K562 (cell line): ENCODE results near the gene SOX15. TPM values are rescaled to one million over a fixed set of nuclear protein-coding genes. Genes with fewer than 3 reads are reported as not detected.

Experiments
- ATF3 ChIP-seq, 2 experiments: fragments of 450-650 bp in 1 of 2; sonication (generic) in 1 of 2; formaldehyde crosslinking in 1 of 2; IDR thresholded peaks in 1 of 2; conservative IDR thresholded peaks in 1 of 2; 2 replicates each; pipeline versions ENCODE4 v1.6.1 to v1.8.1; 2016 to 2023; ENCODE audit warnings: mild to moderate bottlenecking in 2 of 2, moderate library complexity in 2 of 2, inconsistent platforms in 1 of 2, missing genetic modification reagents in 1 of 2
- CBX1 ChIP-seq: sonication (generic); IDR thresholded peaks from 2 replicates; pipeline ENCODE4 v1.6.1; 2016; ENCODE audit warnings: antibody characterized with exemption, low read depth, mild to moderate bottlenecking
- CHD4 ChIP-seq: fragments of 200-600 bp; sonication (generic); IDR thresholded peaks from 3 replicates; pipeline ENCODE4 v1.6.1; 2012; ENCODE audit warnings: low read depth, mild to moderate bottlenecking, mixed read lengths, low read length, inconsistent platforms; ENCODE audit not compliant: insufficient read depth, insufficient replicate concordance, poor library complexity, severe bottlenecking
- DDX20 ChIP-seq: fragments of 450-650 bp; IDR thresholded peaks from 2 replicates; pipeline ENCODE4 v1.6.1; 2016; ENCODE audit warnings: missing genetic modification characterization, low read depth, mild to moderate bottlenecking, missing compliant biosample characterization, moderate library complexity
- EP400 ChIP-seq: fragments of 450-650 bp; IDR thresholded peaks from 2 replicates; pipeline ENCODE4 v1.6.1; 2017; ENCODE audit warnings: antibody characterized with exemption, mild to moderate bottlenecking, moderate library complexity
- ESRRB ChIP-seq: fragments of 250-450 bp; sonication (Bioruptor Pico); IDR thresholded peaks from 2 replicates; pipeline ENCODE4 v1.5.0; 2020; ENCODE audit warnings: mild to moderate bottlenecking, moderate library complexity, borderline replicate concordance
- HNRNPLL ChIP-seq: fragments of 200-400 bp; formaldehyde crosslinking; IDR thresholded peaks from 2 replicates; pipeline ENCODE4 v1.6.1; 2017; ENCODE audit warnings: low read length, low read depth, mild to moderate bottlenecking; ENCODE audit not compliant: poor library complexity, severe bottlenecking
- KDM1A ChIP-seq, 2 experiments: fragments of 450-650 bp; IDR thresholded peaks; 2 replicates each; pipeline ENCODE4 v1.6.1; 2016; ENCODE audit warnings: mild to moderate bottlenecking in 2 of 2
- KDM4B ChIP-seq, 2 experiments: fragments of 450-650 bp in 1 of 2; sonication (generic) in 1 of 2; IDR thresholded peaks; 2 replicates each; pipeline ENCODE4 v1.6.1; 2016 to 2017; ENCODE audit warnings: borderline replicate concordance in 2 of 2, antibody characterized with exemption in 1 of 2, low read depth in 1 of 2, mild to moderate bottlenecking in 1 of 2
- KLF10 ChIP-seq: fragments of 250-450 bp; sonication (Bioruptor Pico); IDR thresholded peaks from 2 replicates; pipeline ENCODE4 v1.6.1; 2021; ENCODE audit warnings: matching md5 sums
- LCOR ChIP-seq: sonication (generic); formaldehyde crosslinking; IDR thresholded peaks from 2 replicates; pipeline ENCODE4 v1.8.0; 2022; ENCODE audit warnings: mild to moderate bottlenecking, missing genetic modification reagents
- MCM2 ChIP-seq: fragments of 450-650 bp; IDR thresholded peaks from 2 replicates; pipeline ENCODE4 v1.6.1; 2017; ENCODE audit warnings: low read depth, mild to moderate bottlenecking
- MTA1 ChIP-seq: fragments of 450-650 bp; IDR thresholded peaks from 2 replicates; pipeline ENCODE4 v1.6.1; 2017; ENCODE audit warnings: borderline replicate concordance
- NEUROD1 ChIP-seq: fragments of 150-350 bp; IDR thresholded peaks from 2 replicates; pipeline ENCODE4 v1.6.1; 2014; ENCODE audit warnings: borderline replicate concordance, low read length, low read depth; ENCODE audit not compliant: partially characterized antibody
- NR1H2 ChIP-seq: sonication (generic); formaldehyde crosslinking; IDR thresholded peaks from 2 replicates; pipeline ENCODE4 v1.4.0; 2020; ENCODE audit warnings: mild to moderate bottlenecking, missing genetic modification reagents
- POLR2A ChIP-seq: fragments of 450-650 bp; conservative IDR thresholded peaks from 2 replicates; pipeline ENCODE4 v1.6.1; 2016
- POLR2B ChIP-seq: fragments of 450-650 bp; IDR thresholded peaks from 2 replicates; pipeline ENCODE4 v1.6.1; 2018; ENCODE audit warnings: low read depth; ENCODE audit not compliant: partially characterized antibody
- RCOR1 ChIP-seq, 2 experiments: IDR thresholded peaks; 2 replicates each; pipeline ENCODE4 v1.6.1; 2012; ENCODE audit warnings: low read depth in 2 of 2, low read length in 2 of 2, borderline replicate concordance in 1 of 2, improper control_type of control experiment in 1 of 2
- SP1 ChIP-seq: sonication (generic); formaldehyde crosslinking; IDR thresholded peaks from 2 replicates; pipeline ENCODE4 v1.8.1; 2022; ENCODE audit warnings: mild to moderate bottlenecking, missing genetic modification reagents
- SPI1 ChIP-seq: IDR thresholded peaks from 2 replicates; pipeline ENCODE4 v1.6.1; 2011; ENCODE audit warnings: low read depth, low read length, control low read depth, borderline replicate concordance
- TRIM24 ChIP-seq, 2 experiments: fragments of 450-650 bp; IDR thresholded peaks; 2 replicates each; pipeline ENCODE4 v1.6.1; 2016
- VEZF1 ChIP-seq: fragments of 200-800 bp; sonication (Bioruptor generic); IDR thresholded peaks from 2 replicates; pipeline ENCODE4 v1.6.1; 2017; ENCODE audit warnings: missing genetic modification characterization, missing compliant biosample characterization
- ZFX ChIP-seq: sonication (generic); formaldehyde crosslinking; IDR thresholded peaks from 2 replicates; pipeline ENCODE4 v1.8.0; 2022; ENCODE audit warnings: mild to moderate bottlenecking, missing genetic modification reagents, moderate library complexity
- ZKSCAN1 ChIP-seq: fragments of 150-350 bp; IDR thresholded peaks from 2 replicates; pipeline ENCODE4 v1.6.1; 2016; ENCODE audit warnings: low read depth, low read length
- ZKSCAN8 ChIP-seq: fragments of 200-800 bp; sonication (Bioruptor generic); IDR thresholded peaks from 2 replicates; pipeline ENCODE4 v1.6.1; 2016; ENCODE audit warnings: missing genetic modification characterization, missing compliant biosample characterization
- ZNF644 ChIP-seq: fragments of 200-800 bp; sonication (Bioruptor generic); IDR thresholded peaks from 2 replicates; pipeline ENCODE4 v1.6.1; 2016; ENCODE audit warnings: low read depth, missing genetic modification characterization, missing compliant biosample characterization
- polyA plus RNA-seq, 8 experiments: library from polyadenylated mRNA; depleted of rRNA in 4 of 8; stranded (reverse) in 5 of 8; unstranded in 3 of 8; fragments of >200 nt; fragmentation: Nextera tagmentation in 2 of 8; fragmentation: Illumina TruSeq in 1 of 8; extraction: Ambion mirVana in 2 of 8; extraction: Trizol in 1 of 8; gene quantifications; 2 replicates each; pipeline versions ENCODE4 v1.2.1 to v1.2.3, GENCODE V29; 2011 to 2014; ENCODE audit warnings: inconsistent platforms in 1 of 8, missing spikeins in 1 of 8
- total RNA-seq, 7 experiments: library from RNA; depleted of rRNA in 6 of 7; stranded (reverse); fragments of >200 nt in 6 of 7; fragmentation: Illumina TruSeq in 2 of 7; extraction: Trizol in 2 of 7; gene quantifications; 2 replicates each; pipeline versions ENCODE4 v1.2.1 to v1.2.3, GENCODE V29; 2011 to 2021; ENCODE audit warnings: low replicate concordance in 1 of 7

SOX15 gene
- total and polyA plus RNA-seq, 9 of the 15 experiments (the other 6 are each of a cell fraction or from before 2014, with no cell fraction given), result 0.07 to 0.33 (median 0.19) TPM; not detected in 5

GRCh38 chr17:7583253-7584109, 6.4 kb downstream of the SOX15 start, which contains the start of gene MPDU1 (continued):
- TF ChIP-seq CBX1 (0 out of 2 replicates have a peak, but pooled peaks have one; percentile 29), NR1H2 (CRISPR knock-in tag) (0 out of 2 replicates have a peak, but pooled peaks have one; percentile 26), ZNF644 (tag) (peak; percentile 62), ZKSCAN1 (no peak), NEUROD1 (peak; percentile 4), DDX20 (no peak), VEZF1 (CRISPR knock-in tag) (peak; percentile 78), ZKSCAN8 (peak; percentile 70; the same call in 1 of the 2 replicates), KLF10 (CRISPR knock-in tag) (no peak), ESRRB (CRISPR knock-in tag) (0 out of 2 replicates have a peak, but pooled peaks have one; percentile 26), EP400 (peak; percentile 97), SPI1 (no peak; the same call in 1 of the 2 replicates), HNRNPLL (peak; percentile 82), SP1 (CRISPR knock-in tag) (peak; percentile 84), POLR2B (peak; percentile 80), ZFX (peak; percentile 91), POLR2A (peak; percentile 93), LCOR (peak; percentile 67; the same call in 1 of the 2 replicates), KDM4B (IDR thresholded peaks at IDR 0.05; ENCODE audit: borderline replicate concordance in 2 of 2, low read depth in 1 of 2) (peak in 1 of 2 experiments; percentile 58; a peak in 1 of 4 replicates), ATF3 (IDR thresholded peaks at IDR 0.05) (no peak), ATF3 (CRISPR knock-in tag; conservative IDR thresholded peaks at IDR 0.05) (peak; percentile 64; the same call in 1 of the 2 replicates), CHD4 (no peak), KDM1A (IDR thresholded peaks at IDR 0.05) (peak in 1 of 2 experiments; percentile 38; a peak in 2 of 4 replicates), TRIM24 (IDR thresholded peaks at IDR 0.05) (peak in 1 of 2 experiments; percentile 81; a peak in 1 of 4 replicates), MTA1 (peak; percentile 78; the same call in 1 of the 2 replicates), MCM2 (no peak), RCOR1 (IDR thresholded peaks at IDR 0.05; ENCODE audit: borderline replicate concordance in 1 of 2, low read depth in 2 of 2, low read length in 2 of 2) (peak in 1 of 2 experiments; percentile 79; a peak in 2 of 4 replicates)
